ENCODE data around the gene ANKS1B.

Gene ANKS1B

DNA sequence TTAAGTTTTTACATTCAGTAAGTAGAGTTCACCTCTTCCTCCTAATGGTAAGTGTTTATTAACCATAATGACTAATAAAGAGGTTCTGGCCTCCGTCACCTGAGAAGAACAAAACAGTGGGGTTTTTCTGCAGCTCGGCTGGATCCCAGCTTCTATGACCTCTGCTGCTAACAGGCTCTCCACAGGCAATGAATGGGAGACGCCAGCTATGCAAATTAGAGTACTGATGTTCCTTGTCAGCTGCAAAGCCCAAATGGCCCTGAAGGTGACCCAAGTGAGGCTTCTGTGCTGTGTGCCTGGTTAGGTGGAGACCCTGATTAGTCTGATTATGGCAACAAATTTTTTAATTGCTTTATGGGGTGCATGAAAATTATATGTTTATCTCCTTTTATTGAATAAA, 1121.6 kb downstream of the ANKS1B start:
- Histone ChIP-seq H3K9me3 (no peaks in the 10 kb centered on the region), H3K4me3 (ENCODE audit: low read depth, low read length) (no peak overlapping the region), H3K36me3 (no peaks in the 10 kb centered on the region), H3K4me1 (no peaks in the 10 kb centered on the region), H3K27me3 (peaks cover 3% of the 10 kb centered on the region; the same call in 1 of the 2 replicates)
- TF ChIP-seq, protein P1, sequence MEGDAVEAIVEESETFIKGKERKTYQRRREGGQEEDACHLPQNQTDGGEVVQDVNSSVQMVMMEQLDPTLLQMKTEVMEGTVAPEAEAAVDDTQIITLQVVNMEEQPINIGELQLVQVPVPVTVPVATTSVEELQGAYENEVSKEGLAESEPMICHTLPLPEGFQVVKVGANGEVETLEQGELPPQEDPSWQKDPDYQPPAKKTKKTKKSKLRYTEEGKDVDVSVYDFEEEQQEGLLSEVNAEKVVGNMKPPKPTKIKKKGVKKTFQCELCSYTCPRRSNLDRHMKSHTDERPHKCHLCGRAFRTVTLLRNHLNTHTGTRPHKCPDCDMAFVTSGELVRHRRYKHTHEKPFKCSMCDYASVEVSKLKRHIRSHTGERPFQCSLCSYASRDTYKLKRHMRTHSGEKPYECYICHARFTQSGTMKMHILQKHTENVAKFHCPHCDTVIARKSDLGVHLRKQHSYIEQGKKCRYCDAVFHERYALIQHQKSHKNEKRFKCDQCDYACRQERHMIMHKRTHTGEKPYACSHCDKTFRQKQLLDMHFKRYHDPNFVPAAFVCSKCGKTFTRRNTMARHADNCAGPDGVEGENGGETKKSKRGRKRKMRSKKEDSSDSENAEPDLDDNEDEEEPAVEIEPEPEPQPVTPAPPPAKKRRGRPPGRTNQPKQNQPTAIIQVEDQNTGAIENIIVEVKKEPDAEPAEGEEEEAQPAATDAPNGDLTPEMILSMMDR (IDR thresholded peaks at IDR 0.05; ENCODE audit: low read depth, low read length) = no peak
- no peak for DNase-seq

DNA sequence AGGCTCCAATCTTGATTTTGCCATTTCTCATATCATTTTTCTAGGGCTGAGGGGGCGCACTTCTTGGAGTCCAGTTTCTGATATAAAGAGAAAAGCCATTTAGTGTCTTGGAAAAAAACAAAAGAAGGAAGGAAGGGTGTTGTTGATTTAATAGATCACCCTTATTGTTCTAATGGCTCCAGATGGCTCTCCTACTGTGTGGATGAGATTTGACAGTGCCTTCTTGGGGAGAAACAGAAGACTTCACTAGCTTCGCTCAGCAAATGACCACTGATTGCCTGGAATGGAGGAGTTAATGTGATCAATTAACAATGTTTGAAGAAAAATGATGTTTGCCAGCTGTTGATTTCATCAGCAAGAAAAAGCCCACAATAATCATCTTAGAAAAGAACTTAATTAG, 1123.5 kb downstream of the ANKS1B start:
- TF ChIP-seq, protein P1 (IDR thresholded peaks at IDR 0.05; ENCODE audit: low read depth, low read length) = no peak
- no peaks in the 10 kb centered on the region for H3K36me3 ChIP-seq
- H3K4me1 ChIP-seq = no peaks in the 10 kb centered on the region
- no peaks in the 10 kb centered on the region for H3K9me3 ChIP-seq
- H3K27me3 ChIP-seq = no peaks in the 10 kb centered on the region; the same call in 1 of the 2 replicates
- no peak for DNase-seq
- H3K4me3 ChIP-seq (ENCODE audit: low read depth, low read length) = no peak overlapping the region

DNA sequence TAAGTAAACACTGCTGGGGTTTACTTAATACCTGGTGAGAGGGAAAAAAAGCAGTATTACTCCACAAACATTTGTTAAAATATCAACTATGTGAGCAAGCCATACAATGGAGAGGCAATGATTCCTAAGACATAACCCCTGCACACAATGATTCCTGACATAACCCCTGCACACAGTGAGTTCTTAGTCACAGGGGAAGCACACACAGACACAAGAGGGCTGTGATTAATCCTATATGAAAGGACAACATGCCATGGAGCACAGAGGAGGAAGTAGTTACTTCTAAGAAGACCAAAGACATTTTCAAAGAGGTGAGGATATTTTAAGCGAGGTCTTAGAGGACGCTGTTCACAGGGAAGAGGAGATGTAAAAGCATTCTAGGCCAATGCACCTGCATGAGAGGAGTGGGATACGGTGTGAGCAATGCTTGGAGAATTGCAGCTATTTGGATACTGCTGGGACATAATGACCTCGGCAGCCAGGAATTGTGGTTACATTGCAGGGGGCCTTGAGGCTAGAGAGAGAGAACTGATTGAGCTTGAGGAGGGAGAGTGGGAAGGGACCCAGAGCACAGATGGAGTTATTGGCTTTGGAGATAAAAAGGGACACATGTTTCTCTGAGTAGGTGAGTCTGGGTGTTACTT, 1127.7 kb downstream of the ANKS1B start:
- TF ChIP-seq, protein P1 (IDR thresholded peaks at IDR 0.05; ENCODE audit: low read depth, low read length) = no peak
- Histone ChIP-seq H3K4me1 (no peaks in the 10 kb centered on the region), H3K36me3 (no peaks in the 10 kb centered on the region), H3K4me3 (ENCODE audit: low read depth, low read length) (no peak overlapping the region), H3K27me3 (no peaks in the 10 kb centered on the region; the same call in 1 of the 2 replicates), H3K9me3 (no peaks in the 10 kb centered on the region)
- no peak for DNase-seq

DNA sequence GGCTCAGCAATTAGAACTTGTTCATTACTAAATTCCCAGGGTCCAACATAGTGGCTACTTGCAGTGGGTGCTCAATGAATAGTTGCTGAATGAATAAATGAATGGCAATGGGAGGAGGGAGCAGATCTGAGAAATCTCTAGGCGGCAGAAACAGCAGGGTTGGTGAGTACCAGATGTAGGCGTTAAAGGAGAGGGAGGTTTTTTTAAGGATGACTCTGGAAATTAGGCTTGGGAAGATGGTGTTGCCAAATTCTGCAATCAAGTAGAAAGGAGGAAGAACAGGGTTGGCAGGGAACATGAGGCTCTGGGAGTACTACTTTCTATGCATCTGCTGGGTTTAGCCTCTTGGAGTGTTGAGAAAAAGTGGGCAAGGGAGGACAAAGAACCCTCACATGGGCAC, 1132.6 kb downstream of the ANKS1B start:
- Histone ChIP-seq H3K9me3 (no peaks in the 10 kb centered on the region), H3K4me1 (no peaks in the 10 kb centered on the region), H3K36me3 (no peaks in the 10 kb centered on the region), H3K27me3 (no peaks in the 10 kb centered on the region; the same call in none of the 2 replicates), H3K4me3 (ENCODE audit: low read depth, low read length) (no peak overlapping the region)
- TF ChIP-seq, protein P1 (IDR thresholded peaks at IDR 0.05; ENCODE audit: low read depth, low read length) = no peak
- DNase-seq = no peak

DNA sequence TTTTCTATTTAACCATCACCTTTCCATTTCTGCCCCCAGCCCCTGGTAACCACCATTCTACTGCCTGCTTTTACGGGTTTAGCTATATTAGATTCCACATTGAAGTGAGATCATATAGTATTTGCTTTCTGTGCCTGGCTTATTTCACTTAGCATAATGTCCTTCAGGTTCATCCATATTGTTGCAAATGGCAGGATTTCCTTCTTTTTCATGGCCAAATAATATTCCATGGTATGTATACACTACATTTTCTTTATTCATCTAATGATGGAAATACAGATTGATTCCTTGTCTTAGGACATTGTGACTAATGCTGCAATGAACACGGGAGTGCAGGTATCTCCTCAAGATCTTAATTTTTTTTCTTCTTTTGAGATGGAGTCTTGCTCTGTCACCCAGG, 1137.5 kb downstream of the ANKS1B start:
- no peak for DNase-seq
- TF ChIP-seq, protein P1 (IDR thresholded peaks at IDR 0.05; ENCODE audit: low read depth, low read length) = no peak
- Histone ChIP-seq H3K4me3 (ENCODE audit: low read depth, low read length) (no peak overlapping the region), H3K9me3 (no peaks in the 10 kb centered on the region), H3K27me3 (no peaks in the 10 kb centered on the region; the same call in none of the 2 replicates), H3K36me3 (no peaks in the 10 kb centered on the region), H3K4me1 (no peaks in the 10 kb centered on the region)

DNA sequence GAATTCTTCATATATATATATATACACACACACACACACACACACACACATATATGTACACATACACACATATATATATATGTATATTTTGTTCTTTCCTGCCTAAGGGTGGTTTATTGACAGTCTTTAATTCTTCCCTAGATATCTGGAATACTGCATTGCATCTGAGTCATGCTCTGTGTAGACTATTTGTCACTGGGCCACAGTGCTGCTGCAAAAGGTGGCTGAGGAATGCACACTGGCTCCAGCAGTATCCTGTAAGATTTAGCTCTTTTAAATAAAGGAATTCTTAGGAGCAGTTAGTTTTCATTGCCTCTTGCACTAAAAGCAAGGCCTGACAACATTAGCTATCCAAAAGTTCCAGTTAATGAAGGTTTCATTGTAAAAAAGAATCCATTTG, 1138.8 kb downstream of the ANKS1B start:
- peaks cover under 1% of the 10 kb centered on the region; the same call in 1 of the 2 replicates for H3K27me3 ChIP-seq
- no peak overlapping the region for H3K4me3 ChIP-seq (ENCODE audit: low read depth, low read length)
- no peak for DNase-seq
- TF ChIP-seq, protein P1 (IDR thresholded peaks at IDR 0.05; ENCODE audit: low read depth, low read length) = no peak
- H3K36me3 ChIP-seq = no peaks in the 10 kb centered on the region
- H3K4me1 ChIP-seq = no peaks in the 10 kb centered on the region
- no peaks in the 10 kb centered on the region for H3K9me3 ChIP-seq
